ENCODE results near the gene VIPR1.
"Not testable (repeated sequence)": the region's sequence is repeated elsewhere in the genome, so short reads cannot be mapped to it uniquely, and the experiment has no call there.

Gene VIPR1

DNA sequence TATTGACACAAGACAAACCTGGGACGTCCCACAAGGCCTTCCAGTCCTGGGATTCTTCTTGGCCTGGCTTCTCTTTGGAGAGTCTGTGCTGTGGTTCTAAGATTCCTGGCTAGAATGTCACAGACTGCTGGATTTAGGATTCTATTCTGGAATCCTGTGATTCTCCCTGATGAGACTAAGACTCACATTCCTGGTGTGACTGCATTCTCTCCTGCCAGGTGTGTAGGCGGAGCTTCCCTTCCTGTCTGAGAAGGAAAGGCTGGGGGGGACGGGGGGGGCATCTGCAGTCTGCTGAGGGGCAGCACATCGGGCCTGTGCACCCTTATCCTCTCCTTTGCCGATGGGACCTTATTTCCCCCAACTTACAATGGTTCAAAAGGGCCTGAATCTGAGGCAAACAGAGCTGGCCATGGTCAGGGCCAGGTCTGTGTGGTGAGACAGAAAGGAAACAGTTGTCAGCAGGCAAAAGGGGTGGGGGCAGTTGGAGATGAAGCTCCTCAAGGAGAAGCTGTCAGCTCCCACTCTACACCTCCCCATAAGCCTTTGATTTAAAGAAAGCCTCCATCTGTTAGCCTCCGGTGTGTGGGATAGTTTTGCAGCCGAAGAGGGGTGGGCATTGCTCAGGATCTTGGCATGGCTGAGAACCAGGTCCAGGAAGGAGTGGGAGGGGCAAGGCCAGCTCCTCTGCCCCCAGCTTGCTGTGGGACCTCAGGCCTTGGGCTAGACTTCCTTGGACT is 30.9 kb downstream of the VIPR1 start:
- no peak for DNase-seq (ENCODE audit: low spot score)

DNA sequence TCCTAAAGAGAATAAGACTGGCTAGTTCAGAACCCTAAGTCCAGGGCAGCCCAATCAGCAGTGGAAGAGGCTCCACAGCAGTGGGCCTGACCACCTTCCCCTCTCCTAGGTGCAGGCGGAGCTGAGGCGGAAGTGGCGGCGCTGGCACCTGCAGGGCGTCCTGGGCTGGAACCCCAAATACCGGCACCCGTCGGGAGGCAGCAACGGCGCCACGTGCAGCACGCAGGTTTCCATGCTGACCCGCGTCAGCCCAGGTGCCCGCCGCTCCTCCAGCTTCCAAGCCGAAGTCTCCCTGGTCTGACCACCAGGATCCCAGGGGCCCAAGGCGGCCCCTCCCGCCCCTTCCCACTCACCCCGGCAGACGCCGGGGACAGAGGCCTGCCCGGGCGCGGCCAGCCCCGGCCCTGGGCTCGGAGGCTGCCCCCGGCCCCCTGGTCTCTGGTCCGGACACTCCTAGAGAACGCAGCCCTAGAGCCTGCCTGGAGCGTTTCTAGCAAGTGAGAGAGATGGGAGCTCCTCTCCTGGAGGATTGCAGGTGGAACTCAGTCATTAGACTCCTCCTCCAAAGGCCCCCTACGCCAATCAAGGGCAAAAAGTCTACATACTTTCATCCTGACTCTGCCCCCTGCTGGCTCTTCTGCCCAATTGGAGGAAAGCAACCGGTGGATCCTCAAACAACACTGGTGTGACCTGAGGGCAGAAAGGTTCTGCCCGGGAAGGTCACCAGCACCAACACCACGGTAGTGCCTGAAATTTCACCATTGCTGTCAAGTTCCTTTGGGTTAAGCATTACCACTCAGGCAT is 33.7 kb downstream of the VIPR1 start:
- DNase-seq (ENCODE audit: low spot score): peak; percentile 46

DNA sequence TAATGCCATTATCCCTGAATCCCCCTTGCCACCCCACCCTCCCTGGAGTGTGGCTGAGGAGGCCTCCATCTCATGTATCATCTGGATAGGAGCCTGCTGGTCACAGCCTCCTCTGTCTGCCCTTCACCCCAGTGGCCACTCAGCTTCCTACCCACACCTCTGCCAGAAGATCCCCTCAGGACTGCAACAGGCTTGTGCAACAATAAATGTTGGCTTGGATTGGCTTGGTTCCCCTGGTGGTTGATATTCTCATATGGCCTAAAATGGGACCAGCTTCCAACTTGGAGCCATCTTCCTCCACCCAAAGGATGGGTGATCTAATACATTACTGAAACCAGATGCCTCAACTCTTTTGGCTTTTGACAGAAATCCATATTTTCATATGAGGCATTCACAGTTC is 34.9 kb downstream of the VIPR1 start:
- no peak for DNase-seq (ENCODE audit: low spot score)

DNA sequence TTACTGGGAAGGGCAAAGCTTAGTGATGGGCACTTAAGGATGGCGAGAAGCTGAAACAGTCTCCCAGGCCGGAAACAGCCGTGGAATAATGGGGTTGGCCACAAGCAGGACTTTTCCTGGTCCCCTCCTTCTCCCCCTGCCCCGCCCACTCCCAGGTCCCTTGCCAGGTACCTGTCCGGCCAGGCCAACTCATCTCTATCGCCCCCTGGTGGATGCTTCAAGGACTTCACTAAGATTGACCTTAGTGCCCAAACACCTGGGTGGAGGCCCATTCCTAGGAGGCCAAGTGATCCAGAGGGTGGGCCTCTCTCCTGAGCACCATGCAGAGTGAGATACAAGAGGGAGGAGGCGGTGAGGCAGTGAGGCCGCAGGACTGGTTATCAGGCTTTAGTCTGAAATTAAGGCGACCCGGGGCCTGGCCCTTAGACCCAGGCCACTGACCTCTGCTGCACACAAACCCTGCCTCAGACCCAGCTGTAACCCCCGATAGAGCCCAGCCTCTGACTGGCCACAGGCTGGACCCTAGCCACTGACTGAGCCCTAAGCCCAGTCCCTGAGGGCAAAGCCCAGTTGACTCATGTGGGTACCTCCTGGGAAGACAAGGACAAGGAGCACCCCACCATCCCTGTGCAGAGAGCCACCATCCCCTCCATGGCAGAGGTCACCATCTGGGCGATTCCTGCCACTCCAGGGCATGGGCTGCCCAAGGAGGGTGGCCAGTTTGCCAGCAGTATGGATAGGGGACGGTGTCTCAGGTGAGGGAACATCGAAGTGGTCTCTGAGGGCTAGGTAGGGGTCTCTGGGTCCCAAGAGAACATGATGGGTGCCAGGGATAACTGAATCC is 37.6 kb downstream of the VIPR1 start:
- peak; percentile 61 for DNase-seq (ENCODE audit: low spot score)

DNA sequence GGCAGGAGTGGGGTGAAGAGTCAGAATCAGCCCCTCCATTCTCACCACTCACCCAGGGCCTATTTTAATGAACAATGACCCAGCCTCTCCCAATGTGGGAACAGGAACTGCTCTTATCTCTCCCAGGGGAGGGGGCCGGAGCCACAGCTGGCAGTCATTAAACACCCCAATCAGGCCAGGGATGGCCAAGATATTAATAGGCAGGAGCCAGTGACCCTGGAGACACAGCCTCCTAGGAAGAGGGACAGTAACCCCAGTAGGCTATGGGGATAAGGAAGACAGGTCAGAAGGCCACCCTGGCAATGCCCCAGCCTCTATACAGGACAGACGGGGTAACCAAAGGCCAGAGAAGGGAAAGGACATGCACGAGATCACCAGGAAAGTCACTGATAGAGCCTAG is 38.6 kb downstream of the VIPR1 start:
- no peak for DNase-seq (ENCODE audit: low spot score)

DNA sequence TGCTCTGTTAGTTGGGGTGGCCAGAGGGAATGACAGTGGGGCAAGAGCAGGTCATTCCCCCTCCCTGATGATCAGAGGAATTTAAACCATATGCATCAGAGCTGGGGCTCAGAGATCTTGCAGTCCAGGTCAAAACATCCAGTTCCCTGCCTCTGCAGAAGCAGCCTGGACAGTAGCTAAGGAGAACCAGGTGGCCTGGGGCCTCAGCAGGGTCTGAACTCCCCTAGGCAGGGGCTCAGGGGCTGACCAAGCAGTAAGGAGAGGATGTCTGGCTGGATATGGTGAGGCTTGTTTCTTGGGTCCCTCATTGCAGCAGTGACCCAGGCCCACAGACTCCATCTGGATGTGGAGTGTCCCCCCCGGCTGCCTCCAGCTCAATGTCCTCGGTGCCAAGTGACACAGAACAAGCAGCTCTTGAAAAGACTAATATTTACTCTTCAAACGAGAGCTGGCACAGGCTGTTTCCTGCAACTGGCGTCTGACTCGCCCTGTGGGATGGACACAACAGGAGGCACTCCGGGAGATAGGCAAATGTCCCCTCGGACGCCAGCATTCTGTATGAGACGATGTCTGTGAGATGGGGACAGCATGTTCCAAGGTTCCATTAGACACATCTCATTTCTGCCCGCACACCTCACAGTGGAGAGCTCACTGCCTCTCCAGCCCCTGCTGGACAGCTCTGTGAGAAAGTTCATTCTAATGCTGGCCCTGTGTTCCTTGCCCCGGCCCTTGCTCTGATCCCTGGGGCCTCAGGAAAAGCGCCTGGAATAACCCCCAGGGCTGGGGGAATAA is 42.2 kb downstream of the VIPR1 start:
- DNase-seq (ENCODE audit: low spot score): no peak

DNA sequence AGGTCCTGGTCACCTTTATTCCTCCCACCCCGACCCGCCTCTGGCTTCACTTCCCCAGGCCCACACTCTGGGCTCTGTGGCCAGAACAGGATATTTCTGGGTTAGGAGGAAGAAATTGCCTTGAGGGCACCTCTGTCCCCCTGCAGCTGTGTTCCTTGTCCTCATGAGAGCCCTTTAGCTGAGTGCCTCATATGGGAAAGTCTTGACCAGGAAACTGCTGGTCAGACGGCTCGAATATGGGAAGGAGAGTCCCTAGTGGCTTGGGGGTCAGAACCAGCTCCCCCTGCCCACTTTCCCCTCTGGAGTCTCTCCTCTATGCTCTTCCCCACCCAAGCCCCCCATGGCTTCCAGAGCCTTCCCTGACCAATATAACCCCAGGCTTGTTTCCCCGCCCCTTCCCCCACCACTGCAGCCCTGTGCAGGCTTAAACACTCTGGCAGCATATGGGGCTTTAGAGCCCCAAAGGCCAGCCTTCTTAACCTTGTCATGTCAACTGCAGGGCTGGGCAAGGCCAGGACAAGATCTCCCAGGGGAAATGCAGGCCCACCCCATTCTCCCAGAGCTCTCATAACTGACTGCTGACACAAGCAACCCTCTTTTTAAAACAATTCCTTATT is 42.9 kb downstream of the VIPR1 start:
- DNase-seq (ENCODE audit: low spot score): no peak

DNA sequence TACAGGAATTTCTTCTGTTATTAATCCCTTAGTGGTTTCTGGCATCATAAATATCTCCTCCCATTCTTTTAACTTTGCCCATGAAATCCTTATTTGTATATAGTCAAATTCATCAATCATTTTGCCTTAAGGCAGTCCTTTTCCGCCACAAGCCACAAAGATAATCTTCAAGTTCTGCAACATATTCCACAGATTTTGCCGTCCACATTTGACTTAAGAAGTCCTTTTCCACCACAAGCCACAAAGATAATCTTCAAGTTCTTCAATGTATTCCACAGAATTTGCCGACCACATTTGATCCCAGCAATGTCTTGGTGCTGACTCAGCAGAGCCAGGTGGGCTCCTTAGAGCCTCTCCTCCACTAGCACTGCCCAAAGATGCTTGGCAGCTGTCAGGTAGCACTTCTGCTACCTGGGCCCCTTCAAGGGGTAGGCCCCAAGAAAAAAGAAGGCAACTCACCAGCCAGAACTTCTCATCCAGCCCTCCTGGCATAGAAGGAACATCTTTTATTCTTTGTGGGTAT is 44.3 kb downstream of the VIPR1 start:
- DNase-seq (ENCODE audit: low spot score): no peak

DNA sequence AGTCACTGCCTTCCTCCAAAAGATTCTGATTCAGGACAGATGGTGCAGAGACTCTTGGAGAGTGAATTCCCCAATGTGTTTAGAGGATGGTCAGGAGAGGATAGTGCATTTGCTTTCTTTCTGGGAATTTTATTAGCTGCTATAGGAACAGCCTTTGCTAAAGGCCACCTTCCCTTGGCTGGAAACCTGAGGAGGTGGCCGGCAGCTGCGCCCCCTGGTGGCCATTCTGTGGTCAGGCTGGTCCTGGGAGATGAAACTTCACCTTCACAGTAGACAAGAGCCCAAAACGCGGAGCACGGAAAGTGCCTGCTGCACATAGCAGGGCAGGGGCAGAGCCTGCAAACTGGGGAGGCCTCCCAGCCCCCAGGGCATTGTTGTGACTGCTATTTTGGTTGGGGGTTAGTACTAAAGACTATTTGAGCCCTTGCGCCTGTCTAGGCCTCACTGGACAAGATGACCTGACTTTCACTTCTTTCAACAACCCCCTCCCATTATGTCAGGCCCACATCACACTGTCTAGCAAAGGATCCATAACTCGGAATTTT is 45.0 kb downstream of the VIPR1 start:
- peak; percentile 86 for DNase-seq (ENCODE audit: low spot score)

DNA sequence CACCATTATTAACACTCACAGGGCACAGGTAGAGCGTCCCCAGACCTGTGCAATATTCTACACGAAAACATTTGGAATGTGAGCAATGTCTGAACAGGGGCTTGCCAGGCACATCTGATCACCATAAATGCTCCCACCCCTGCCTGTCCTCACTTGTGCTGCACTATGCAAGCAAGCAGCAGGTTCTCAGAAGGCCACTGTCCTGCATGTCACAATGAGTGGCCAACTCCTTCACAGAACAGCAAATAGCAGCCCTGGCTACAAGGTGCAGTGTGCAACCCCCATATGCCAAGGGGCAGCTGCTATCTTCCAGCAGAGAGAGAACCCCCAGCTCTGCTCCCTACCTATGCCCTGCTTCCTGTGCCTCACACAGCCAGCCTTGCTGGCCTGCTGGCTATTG is 46.7 kb downstream of the VIPR1 start:
- no peak for DNase-seq (ENCODE audit: low spot score)

DNA sequence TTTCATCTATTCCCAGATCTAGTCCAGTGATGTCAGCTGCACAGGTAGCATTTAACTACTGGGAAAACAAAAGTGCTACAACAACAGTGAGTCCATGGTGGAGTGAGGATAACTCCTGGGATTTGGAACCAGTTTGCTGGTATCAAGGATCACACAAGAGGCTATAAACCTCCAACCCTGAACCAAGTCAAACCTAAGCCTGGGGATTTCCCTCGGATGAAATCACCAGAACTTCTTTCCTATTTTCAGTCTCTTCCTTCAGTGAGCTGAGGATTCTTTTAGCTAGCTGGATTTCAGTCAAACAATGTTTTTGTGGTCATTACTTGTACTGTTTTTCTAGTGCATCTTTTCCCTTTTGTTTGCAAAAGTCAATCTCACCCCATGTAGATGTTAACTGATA is 47.8 kb downstream of the VIPR1 start:
- DNase-seq (ENCODE audit: low spot score): no peak

DNA sequence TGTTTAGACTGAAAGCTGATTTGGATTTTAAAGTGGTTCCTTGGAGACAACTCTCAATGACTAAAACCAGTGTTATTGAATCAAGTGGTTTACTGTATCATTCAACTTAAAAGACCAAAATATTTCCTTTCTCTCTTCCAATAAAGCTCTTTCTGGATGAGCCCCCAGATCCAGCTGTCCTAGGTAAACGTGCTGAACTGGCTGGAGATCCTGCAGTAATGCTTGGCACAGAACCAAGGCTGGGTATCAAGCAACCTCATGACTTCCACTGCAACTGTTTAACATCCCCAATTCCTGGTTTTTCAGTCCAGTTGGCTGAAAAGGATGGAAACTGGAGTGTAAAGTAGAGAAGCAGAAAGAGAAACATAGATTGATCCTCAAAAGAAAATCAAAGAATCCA is 50.4 kb downstream of the VIPR1 start:
- DNase-seq (ENCODE audit: low spot score): no peak

DNA sequence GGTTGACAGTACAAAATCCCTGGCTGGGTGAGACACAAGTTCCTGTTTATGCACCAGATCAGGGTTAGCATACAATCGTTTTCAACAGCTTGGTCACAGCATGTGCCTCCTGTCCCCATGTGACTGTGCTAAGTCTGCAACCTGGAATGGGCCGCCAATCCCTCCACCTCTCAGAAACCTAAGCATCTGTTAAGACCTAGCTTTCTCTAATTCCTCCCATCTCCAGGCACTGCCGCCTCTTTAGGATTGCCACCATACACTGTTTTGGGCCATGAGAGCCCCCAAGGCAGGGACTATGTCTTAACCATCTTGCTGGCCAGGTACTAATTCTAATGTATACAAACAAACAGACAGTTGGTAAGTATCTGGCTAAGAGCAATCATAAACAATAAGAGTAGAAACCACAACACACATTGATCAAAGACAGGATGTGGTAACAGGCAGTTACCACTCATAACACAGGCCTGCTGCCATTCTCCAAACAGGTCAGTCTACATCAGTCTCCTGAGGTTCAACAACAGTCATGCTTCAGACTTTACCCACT is 53.7 kb downstream of the VIPR1 start:
- DNase-seq (ENCODE audit: low spot score): no peak

DNA sequence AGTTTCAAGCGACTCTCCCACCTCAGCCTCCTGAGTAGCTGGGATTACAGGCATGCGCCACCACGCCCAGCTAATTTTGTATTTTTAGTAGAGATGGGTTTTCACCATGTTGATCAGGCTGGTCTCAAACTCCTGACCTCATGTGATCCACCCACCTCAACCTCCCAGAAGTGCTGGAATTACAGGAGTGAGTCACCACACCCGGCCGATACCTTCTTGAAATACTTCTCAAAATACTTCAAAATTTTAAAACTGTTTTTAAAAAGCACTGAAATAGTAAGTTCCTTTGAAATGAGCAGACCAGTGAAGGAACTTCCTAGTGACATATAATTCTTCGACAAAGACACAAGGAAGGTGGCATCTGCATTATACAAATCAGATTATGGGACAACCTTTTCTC is 54.4 kb downstream of the VIPR1 start:
- not testable (repeated sequence) for DNase-seq (ENCODE audit: low spot score)

DNA sequence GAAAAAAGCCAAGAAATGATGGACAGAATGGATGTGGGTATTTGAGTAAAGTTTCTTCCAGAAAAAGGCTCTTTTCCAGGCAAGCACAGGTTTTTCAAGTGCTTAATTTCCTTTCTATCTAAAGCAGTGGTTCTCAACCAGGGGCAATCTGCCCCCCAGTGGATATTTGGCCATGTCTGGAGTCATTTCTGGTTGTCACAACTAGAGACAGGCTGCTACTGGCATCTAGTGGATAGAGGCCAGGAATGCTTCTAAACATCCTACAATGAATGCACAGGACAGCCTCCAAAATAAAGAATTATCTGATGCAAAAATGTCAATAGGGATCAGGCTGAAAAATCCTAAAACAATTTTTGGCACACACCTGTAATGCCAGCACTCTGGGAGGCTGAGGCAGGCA is 55.4 kb downstream of the VIPR1 start:
- no peak for DNase-seq (ENCODE audit: low spot score)

DNA sequence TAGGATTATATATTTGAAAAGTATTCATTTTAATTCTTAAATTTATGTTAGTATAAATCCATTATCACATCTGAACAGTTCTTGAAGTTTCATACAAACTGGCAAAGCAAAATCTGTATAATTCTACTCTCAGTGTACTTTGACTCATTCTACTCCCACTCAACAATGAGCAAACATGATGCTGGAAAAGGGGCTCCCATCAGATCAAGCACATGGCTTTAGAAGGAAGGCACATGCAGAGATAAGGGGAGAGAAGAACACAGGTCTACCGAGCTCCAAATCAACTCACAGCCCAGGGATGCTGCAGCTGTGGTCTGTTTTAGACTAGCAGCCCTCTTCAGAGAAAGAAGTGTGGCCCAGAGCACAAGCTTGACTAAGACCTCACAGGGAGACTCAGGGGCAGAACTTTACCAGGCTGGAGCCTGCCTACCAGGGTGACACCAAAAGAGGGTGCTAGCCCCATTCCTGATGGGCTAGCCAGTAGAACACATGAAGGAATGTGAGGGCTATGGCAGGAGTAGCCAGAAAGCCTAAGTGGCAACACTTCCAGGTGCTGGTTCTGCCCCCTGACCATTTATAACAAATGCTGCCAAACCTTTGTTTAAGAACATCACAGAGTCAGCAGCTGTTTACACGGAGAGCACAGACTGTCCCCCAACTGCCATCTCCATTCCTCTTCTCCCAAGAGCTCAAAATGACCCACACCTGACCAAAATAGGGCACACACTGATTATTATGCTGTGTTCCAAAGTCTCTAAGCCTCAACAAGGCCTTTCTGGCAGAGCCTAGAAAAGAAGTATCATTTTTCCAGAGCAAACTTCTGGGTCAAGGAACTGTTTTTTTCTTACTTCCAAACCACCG is 59.8 kb downstream of the VIPR1 start:
- no peak for DNase-seq (ENCODE audit: low spot score)

DNA sequence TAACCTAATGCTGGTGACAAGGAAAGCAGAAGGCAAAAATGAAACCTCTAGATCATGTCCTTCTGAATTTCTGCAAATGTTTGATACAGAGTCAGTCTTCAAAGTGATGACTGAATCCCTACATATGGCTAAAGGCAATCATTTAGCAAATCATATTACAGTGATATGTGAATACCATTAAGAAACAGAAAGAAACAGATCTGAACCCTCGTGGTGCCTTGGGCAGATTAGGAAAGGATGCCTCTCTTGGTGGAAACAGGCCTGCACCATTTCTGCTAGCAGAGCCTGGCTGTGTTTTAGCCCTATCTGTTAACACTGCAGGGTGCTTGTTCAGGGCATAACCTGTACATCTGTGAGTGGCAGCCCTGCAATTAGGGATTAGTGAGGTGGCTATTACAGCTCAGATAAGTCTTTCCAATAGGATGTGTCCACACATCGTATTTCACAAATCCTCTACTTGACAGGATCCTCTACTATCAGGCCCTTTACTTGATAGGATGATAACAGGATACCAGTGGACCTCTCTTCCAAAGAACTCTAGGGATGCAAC is 67.2 kb downstream of the VIPR1 start:
- DNase-seq (ENCODE audit: low spot score): no peak

DNA sequence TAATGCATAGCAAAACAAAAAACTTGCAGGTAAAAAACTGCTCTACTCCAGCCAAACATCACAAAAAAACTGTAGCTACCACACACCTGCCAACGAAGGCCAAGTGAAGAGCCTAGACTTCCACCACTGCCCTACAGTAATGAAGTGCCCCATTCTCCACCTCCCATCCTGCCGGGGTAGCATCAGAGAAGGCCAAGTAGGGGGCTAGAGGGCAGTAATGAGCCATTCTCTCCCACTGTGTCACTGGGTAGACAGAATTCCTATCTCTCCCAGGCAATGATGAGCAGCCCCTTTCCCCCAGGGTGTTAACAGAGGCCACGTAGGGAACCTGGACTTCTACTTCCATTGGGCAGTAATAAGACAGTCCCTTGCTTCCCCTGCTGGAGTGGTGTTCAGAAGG is 69.8 kb downstream of the VIPR1 start:
- DNase-seq (ENCODE audit: low spot score): peak; percentile 58

DNA sequence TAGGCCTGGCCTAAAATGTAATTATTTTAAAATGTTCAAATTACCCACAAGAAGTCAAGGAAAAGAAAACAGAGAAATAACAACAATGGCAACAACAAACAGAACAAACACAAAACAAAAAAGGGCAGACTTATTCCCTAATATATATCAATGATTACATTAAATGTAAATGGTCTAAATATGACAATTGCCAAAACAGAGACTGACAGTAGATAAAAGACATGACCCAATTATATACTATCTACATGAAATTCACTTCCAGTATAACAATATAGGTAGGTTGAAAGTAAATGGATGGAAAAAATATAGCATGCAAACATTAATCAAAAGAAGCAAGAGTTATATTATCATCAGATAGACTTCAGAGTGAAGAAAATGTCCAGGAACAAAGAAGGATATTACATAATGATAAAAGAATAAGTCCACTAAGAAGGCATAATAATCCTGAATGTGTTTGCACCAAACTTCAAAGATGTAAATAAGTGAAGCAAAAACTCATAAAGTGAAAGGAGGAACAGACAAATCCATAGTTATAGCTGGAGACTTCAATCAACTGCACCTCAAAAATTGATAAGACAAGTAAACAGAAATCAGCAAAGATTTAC is 72.8 kb downstream of the VIPR1 start:
- DNase-seq (ENCODE audit: low spot score): no peak

Data from AG20443 (cell line).